Activated CD4-positive, alpha-beta T cell treated with anti-CD3 and anti-CD28 coated beads for 36 hours (primary cell): ENCODE data around the gene CNTN4. TPM values are rescaled to one million over a fixed set of nuclear protein-coding genes. Genes with fewer than 3 reads are reported as not detected.

Source experiments
- ATAC-seq: fragments of 200-7000 bp; cut with Tn5 transposase; one replicate; pipeline ENCODE4 v1.10.0; 2021; ENCODE audit warnings: mild to moderate bottlenecking, moderate library complexity
- CTCF ChIA-PET: fragments of 350-600 bp; sonication (Branson Sonifier 250); formaldehyde crosslinking; loops from one replicate; lab custom pipeline; 2021; ENCODE audit warnings: antibody characterized with exemption; lab: Charles Lee
- POLR2A ChIA-PET: fragments of 350-600 bp; sonication (Branson Sonifier 250); formaldehyde crosslinking; loops from one replicate; lab custom pipeline; 2021; ENCODE audit warnings: antibody characterized with exemption, inconsistent platforms; lab: Charles Lee
- DNase-seq: peaks from one replicate; pipeline ENCODE4 v3.0.0-alpha.2; 2020
- H3K27ac Mint-ChIP-seq: one replicate; pipeline ENCODE4 v1.8.0; 2021; ENCODE audit warnings: mixed read lengths
- H3K27me3 Mint-ChIP-seq: one replicate; pipeline ENCODE4 v1.8.0; 2021; ENCODE audit warnings: mixed read lengths
- H3K36me3 Mint-ChIP-seq: one replicate; pipeline ENCODE4 v1.8.0; 2021; ENCODE audit warnings: low read depth, mixed read lengths
- H3K4me1 Mint-ChIP-seq: one replicate; pipeline ENCODE4 v1.8.0; 2021; ENCODE audit warnings: mixed read lengths
- H3K4me3 Mint-ChIP-seq: one replicate; pipeline ENCODE4 v1.8.0; 2021; ENCODE audit warnings: mild to moderate bottlenecking, moderate library complexity, mixed read lengths
- H3K9me3 Mint-ChIP-seq: one replicate; pipeline ENCODE4 v1.8.0; 2021; ENCODE audit warnings: low read depth, mixed read lengths
- intact Hi-C, 2 experiments: fragments of 100-400 bp; cut with DNase I in 1 of 2; cut with micrococcal nuclease in 1 of 2; formaldehyde crosslinking; loops; one replicate each; pipeline versions ENCODE4 v1.14.2 to v1.15.1; 2022 to 2024; cut with DNase I, micrococcal nuclease
- total RNA-seq, 2 experiments: library from RNA; stranded (reverse); gene quantifications; one replicate each; pipeline ENCODE4 v1.2.3, GENCODE V29; 2021

CNTN4 gene
- total RNA-seq, 2 experiments from 2014 or later, result not detected

DNA sequence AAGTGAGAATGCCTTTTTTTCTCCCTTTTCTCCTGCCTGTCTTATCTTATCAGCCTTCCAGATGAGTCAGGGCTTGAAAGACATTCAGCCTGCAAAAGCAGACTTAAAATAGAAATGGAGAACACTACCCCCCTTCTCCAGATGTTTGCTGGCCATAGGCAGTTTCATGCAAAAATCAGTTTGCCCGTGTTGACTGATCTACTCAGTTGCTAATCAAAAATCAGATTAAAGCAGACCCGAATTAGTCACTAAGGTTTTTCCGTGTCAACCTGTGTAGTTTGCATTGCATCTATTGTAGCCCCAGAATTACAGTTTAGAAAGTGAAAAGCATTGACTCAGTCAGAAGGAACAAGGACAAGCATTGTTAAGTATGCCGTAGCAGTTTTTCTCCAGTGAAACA is 955.3 kb downstream of the CNTN4 start:
- no peaks in the 10 kb centered on the region for H3K36me3 Mint-ChIP-seq
- DNase-seq (no peak), ATAC-seq (no peak)
- POLR2A ChIA-PET, result no interaction called here
- H3K9me3 Mint-ChIP-seq, result no peaks in the 10 kb centered on the region
- peaks cover 3% of the 10 kb centered on the region for H3K27me3 Mint-ChIP-seq
- H3K4me3 Mint-ChIP-seq, result no peak overlapping the region
- CTCF ChIA-PET, result no interaction called here
- intact Hi-C loops, result no loop called here
- no peak overlapping the region for H3K27ac Mint-ChIP-seq
- H3K4me1 Mint-ChIP-seq, result no peaks in the 10 kb centered on the region

DNA sequence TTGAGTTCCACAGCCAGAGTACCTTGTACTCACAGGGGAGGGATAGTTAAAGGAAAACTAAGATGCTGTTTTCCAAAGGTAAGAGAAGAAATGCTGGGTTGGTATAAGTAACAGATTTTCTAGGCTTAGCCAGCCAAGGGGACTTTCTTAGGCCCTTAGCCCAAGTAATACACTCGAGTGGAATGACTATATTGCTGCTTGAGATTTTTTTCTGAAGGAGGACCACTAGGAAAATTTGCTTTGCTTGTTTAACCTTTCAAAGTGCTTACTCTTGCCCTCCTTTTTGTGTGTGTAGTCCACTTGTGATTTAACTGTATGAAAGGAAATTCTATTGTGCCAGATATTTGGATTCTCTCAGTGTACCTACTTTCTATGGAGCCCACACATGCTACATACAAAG is 961.0 kb downstream of the CNTN4 start:
- Mint-ChIP-seq H3K27me3 (peaks cover 3% of the 10 kb centered on the region), H3K27ac (no peak overlapping the region), H3K36me3 (no peaks in the 10 kb centered on the region), H3K4me3 (no peak overlapping the region), H3K4me1 (no peaks in the 10 kb centered on the region), H3K9me3 (no peaks in the 10 kb centered on the region)
- POLR2A ChIA-PET, result no interaction called here
- DNase-seq, result no peak
- intact Hi-C loops, result no loop called here
- CTCF ChIA-PET, result interaction anchor here (0.6 kb wide), 1 partner anchor 298 kb away, joined by 4 read pairs; no protein-coding TSS in a partner anchor
- ATAC-seq, result no peak

- Mint-ChIP-seq H3K27ac (no peak overlapping the region), H3K27me3 (no peaks in the 10 kb centered on the region), H3K36me3 (no peaks in the 10 kb centered on the region), H3K4me1 (no peaks in the 10 kb centered on the region), H3K9me3 (no peaks in the 10 kb centered on the region), H3K4me3 (no peak overlapping the region)
- no peak for ATAC-seq
- ChIA-PET POLR2A (no interaction called here), CTCF (interaction anchor here (1.0 kb wide), 1 partner anchor 9 kb away, joined by 3 read pairs; no protein-coding TSS in a partner anchor)
- intact Hi-C loops, result no loop called here
- no peak for DNase-seq
Measured at GRCh38 chr3:3064297-3064696, 965.6 kb downstream of the CNTN4 start.

DNA sequence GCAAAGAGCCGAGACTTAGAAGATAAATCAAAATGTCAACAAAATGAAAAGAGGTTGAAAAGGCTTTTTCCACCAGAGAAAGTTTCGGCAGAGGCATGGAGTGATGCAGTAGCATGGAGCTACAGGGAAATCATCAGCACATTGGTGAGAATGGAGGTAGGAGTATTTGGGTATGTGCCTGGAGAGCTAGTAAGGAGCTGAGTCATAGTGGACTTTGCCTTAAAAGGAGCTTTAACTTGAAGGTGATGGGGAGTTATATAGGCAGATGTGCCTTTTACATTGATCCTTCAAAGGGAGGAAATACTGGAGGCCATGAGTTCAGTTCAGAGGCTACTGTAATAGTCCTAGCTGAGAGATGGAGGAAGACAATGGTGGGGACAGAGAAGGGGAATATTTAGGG is 967.2 kb downstream of the CNTN4 start:
- DNase-seq, result no peak
- Mint-ChIP-seq H3K9me3 (no peaks in the 10 kb centered on the region), H3K27ac (no peak overlapping the region), H3K36me3 (no peaks in the 10 kb centered on the region), H3K27me3 (no peaks in the 10 kb centered on the region), H3K4me1 (no peaks in the 10 kb centered on the region), H3K4me3 (no peak overlapping the region)
- intact Hi-C loops, result no loop called here
- ATAC-seq, result no peak
- ChIA-PET POLR2A (no interaction called here), CTCF (interaction anchor here (0.6 to 1.3 kb wide), 2 partner anchors 26 to 396 kb away, joined by 3 read pairs; no protein-coding TSS in a partner anchor)

DNA sequence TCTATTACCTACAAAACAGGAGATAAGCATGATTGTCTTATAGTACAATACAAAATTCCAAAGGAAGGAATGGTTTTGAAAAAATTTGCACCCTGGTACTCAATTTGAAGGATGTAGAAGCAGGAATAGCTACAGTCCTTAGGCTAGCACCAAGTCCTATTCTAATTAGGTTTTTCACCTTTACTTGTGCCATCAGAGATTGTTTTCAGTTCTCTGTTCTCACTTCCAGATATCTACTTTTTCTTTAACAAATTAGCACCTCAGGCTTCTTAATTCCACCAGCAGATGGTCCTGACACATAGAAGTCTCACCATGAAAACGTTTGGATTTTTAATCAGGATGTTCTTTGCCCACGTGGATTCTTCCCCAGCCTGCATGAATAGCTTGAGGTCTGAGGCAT is 967.7 kb downstream of the CNTN4 start:
- intact Hi-C loops, result no loop called here
- Mint-ChIP-seq H3K9me3 (no peaks in the 10 kb centered on the region), H3K4me3 (no peak overlapping the region), H3K4me1 (no peaks in the 10 kb centered on the region), H3K36me3 (no peaks in the 10 kb centered on the region), H3K27me3 (no peaks in the 10 kb centered on the region), H3K27ac (no peak overlapping the region)
- DNase-seq (no peak), ATAC-seq (no peak)
- ChIA-PET POLR2A (no interaction called here), CTCF (no interaction called here)

- DNase-seq, result no peak
- CTCF ChIA-PET, result no interaction called here
- POLR2A ChIA-PET, result no interaction called here
- Mint-ChIP-seq H3K27ac (no peak overlapping the region), H3K4me3 (no peak overlapping the region), H3K9me3 (no peaks in the 10 kb centered on the region), H3K4me1 (no peaks in the 10 kb centered on the region), H3K27me3 (no peaks in the 10 kb centered on the region), H3K36me3 (no peaks in the 10 kb centered on the region)
- intact Hi-C loops, result no loop called here
- no peak for ATAC-seq
Measured at GRCh38 chr3:3066910-3067309, 968.2 kb downstream of the CNTN4 start.

DNA sequence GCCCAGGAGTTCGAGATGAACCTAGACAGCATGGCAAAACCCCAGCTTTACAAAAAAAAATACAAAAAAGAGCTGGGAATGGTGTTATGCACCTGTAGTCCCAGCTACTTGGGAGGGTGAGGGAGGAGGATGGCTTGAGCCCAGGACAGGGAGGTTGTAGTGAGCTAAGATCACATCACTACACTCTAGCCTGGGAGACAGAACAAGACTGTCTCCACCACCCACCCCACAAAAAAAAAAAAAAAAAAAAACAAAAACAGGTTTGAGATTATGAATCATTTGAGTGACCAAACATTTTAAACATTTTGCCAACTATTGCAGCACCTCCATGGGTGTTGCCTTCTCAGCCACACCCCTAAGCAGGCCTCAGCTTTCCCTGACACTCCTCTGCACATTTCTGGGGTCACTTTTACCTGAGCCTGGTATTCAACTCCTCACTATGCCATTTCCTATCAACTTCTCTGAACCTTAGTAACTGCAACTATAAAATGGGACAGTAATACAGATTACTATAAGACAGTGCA is 969.8 kb downstream of the CNTN4 start:
- no peak overlapping the region for H3K4me3 Mint-ChIP-seq
- no peaks in the 10 kb centered on the region for H3K27me3 Mint-ChIP-seq
- H3K9me3 Mint-ChIP-seq, result no peaks in the 10 kb centered on the region
- intact Hi-C loops, result no loop called here
- ChIA-PET POLR2A (no interaction called here), CTCF (no interaction called here)
- H3K27ac Mint-ChIP-seq, result no peak overlapping the region
- no peak for DNase-seq
- H3K36me3 Mint-ChIP-seq, result no peaks in the 10 kb centered on the region
- no peaks in the 10 kb centered on the region for H3K4me1 Mint-ChIP-seq
- no peak for ATAC-seq

GRCh38 chr3:3069723-3070122 is 971.1 kb downstream of the CNTN4 start:
- no peak overlapping the region for H3K27ac Mint-ChIP-seq

DNA sequence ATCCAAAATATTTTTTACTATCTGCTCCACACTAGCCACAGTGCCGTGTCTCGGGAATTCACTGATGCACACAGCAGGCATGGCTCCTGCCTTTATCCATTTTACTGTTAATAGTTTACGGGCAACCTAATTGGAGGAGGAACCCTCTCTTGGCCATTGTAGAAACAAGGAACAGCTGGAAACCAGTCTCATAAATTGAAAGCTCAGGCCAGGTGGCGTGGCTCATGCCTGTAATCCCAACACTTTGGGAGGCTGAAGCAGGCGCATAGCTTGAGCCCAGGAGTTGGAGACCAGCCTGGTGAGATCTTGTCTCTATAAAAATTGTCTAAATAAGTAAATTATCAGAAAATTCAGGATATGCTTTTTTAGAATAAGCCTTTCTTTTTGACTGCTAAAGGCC is 972.5 kb downstream of the CNTN4 start:
- POLR2A ChIA-PET, result no interaction called here
- DNase-seq (no peak), ATAC-seq (no peak)
- intact Hi-C loops, result no loop called here
- Mint-ChIP-seq H3K27ac (no peak overlapping the region), H3K4me1 (no peaks in the 10 kb centered on the region), H3K27me3 (no peaks in the 10 kb centered on the region), H3K4me3 (no peak overlapping the region), H3K9me3 (no peaks in the 10 kb centered on the region), H3K36me3 (no peaks in the 10 kb centered on the region)
- CTCF ChIA-PET, result no interaction called here

More at GRCh38 chr3:3069723-3070122, 971.1 kb downstream of the CNTN4 start:
- no peaks in the 10 kb centered on the region for H3K36me3 Mint-ChIP-seq
- no peak overlapping the region for H3K4me3 Mint-ChIP-seq
- no peaks in the 10 kb centered on the region for H3K4me1 Mint-ChIP-seq
- ChIA-PET CTCF (interaction anchor here (1.1 kb wide), 1 partner anchor 11 kb away, joined by 3 read pairs; no protein-coding TSS in a partner anchor), POLR2A (no interaction called here)
- ATAC-seq, result no peak
- DNase-seq, result no peak
- no peaks in the 10 kb centered on the region for H3K27me3 Mint-ChIP-seq
- H3K9me3 Mint-ChIP-seq, result no peaks in the 10 kb centered on the region
- intact Hi-C loops, result no loop called here

- Mint-ChIP-seq H3K9me3 (no peaks in the 10 kb centered on the region), H3K27ac (no peak overlapping the region), H3K4me3 (no peak overlapping the region), H3K4me1 (no peaks in the 10 kb centered on the region), H3K36me3 (no peaks in the 10 kb centered on the region), H3K27me3 (no peaks in the 10 kb centered on the region)
- ChIA-PET CTCF (interaction anchor here (1.0 kb wide), 1 partner anchor 11 kb away, joined by 3 read pairs; no protein-coding TSS in a partner anchor), POLR2A (no interaction called here)
- no peak for DNase-seq
- ATAC-seq, result no peak
- intact Hi-C loops, result no loop called here
Measured at GRCh38 chr3:3074551-3075257, 976.0 kb downstream of the CNTN4 start.

DNA sequence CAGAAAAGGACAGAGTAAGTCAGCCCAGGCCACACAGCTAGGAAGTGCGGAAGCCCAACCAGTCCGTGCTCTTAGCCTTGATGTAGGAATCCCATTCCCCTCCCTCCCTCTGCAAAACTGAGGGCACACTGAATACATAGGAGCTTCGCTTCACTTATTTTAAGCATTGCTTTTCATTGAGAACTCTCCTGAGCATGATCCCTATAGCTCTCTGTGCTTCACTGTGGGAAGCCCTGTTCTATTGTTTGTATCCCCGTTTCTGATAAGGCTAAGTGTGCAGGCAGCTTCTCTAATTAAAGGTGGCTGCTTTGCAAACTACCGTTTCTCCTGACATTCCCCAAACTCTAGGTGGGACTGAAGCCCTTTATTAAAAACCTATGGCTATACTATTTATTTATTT is 981.6 kb downstream of the CNTN4 start:
- no peak for ATAC-seq
- no peaks in the 10 kb centered on the region for H3K4me1 Mint-ChIP-seq
- DNase-seq, result no peak
- no peak overlapping the region for H3K4me3 Mint-ChIP-seq
- H3K27me3 Mint-ChIP-seq, result no peaks in the 10 kb centered on the region
- H3K27ac Mint-ChIP-seq, result no peak overlapping the region
- H3K36me3 Mint-ChIP-seq, result no peaks in the 10 kb centered on the region
- H3K9me3 Mint-ChIP-seq, result no peaks in the 10 kb centered on the region
- intact Hi-C loops, result no loop called here
- ChIA-PET POLR2A (no interaction called here), CTCF (interaction anchor here (0.6 kb wide), 1 partner anchor 510 kb away, joined by 3 read pairs; no protein-coding TSS in a partner anchor)
